Measurements from ENCODE around the gene GCDH. TPM values are rescaled to one million over a fixed set of nuclear protein-coding genes. Genes with fewer than 3 reads are reported as not detected.
"Not testable (repeated sequence)": the region's sequence is repeated elsewhere in the genome, so short reads cannot be mapped to it uniquely, and the experiment has no call there.

GCDH gene
- total RNA-seq, 1 donor from 2014 or later, result 51.6 TPM

- Mint-ChIP-seq H3K4me3 (ENCODE audit: low read depth) (peak overlapping the region; percentile 95), H3K27me3 (ENCODE audit: low read depth) (no peaks in the 10 kb centered on the region), H3K27ac (peak overlapping the region; percentile 81), H3K36me3 (ENCODE audit: low read depth) (peaks cover 23% of the 10 kb centered on the region), H3K9me3 (no peaks in the 10 kb centered on the region), H3K4me1 (ENCODE audit: low read depth) (peaks cover 9% of the 10 kb centered on the region)
- intact Hi-C loops (cut with micrococcal nuclease), result loop anchor here (2.0 kb wide), 2 partner anchors 27 to 47 kb away; partner anchors contain the start of genes CALR and SYCE2
- DNase-seq (ENCODE audit: low spot score), result no peak
Observed at GRCh38 chr19:12891553-12892021, 627 bp downstream of the GCDH start.

- Mint-ChIP-seq H3K36me3 (ENCODE audit: low read depth) (peaks cover 29% of the 10 kb centered on the region), H3K27ac (no peak overlapping the region), H3K4me1 (ENCODE audit: low read depth) (peaks cover 9% of the 10 kb centered on the region), H3K27me3 (ENCODE audit: low read depth) (no peaks in the 10 kb centered on the region), H3K4me3 (ENCODE audit: low read depth) (peak overlapping the region; percentile 54), H3K9me3 (no peaks in the 10 kb centered on the region)
- intact Hi-C loops (cut with micrococcal nuclease), result no loop called here
- DNase-seq (ENCODE audit: low spot score), result no peak
Observed at GRCh38 chr19:12893582-12893981, 2.6 kb downstream of the GCDH start.

- no peak for DNase-seq (ENCODE audit: low spot score)
- peaks cover 43% of the 10 kb centered on the region for H3K36me3 Mint-ChIP-seq (ENCODE audit: low read depth)
- H3K9me3 Mint-ChIP-seq, result no peaks in the 10 kb centered on the region
- peaks cover 6% of the 10 kb centered on the region for H3K4me1 Mint-ChIP-seq (ENCODE audit: low read depth)
- H3K27ac Mint-ChIP-seq, result no peak overlapping the region
- no peaks in the 10 kb centered on the region for H3K27me3 Mint-ChIP-seq (ENCODE audit: low read depth)
- intact Hi-C loops (cut with micrococcal nuclease), result no loop called here
- no peak overlapping the region for H3K4me3 Mint-ChIP-seq (ENCODE audit: low read depth)
Observed at GRCh38 chr19:12896460-12896859, 5.5 kb downstream of the GCDH start.

- intact Hi-C loops (cut with micrococcal nuclease), result no loop called here
- no peak overlapping the region for H3K4me3 Mint-ChIP-seq (ENCODE audit: low read depth)
- H3K36me3 Mint-ChIP-seq (ENCODE audit: low read depth), result peaks cover 25% of the 10 kb centered on the region
- no peaks in the 10 kb centered on the region for H3K27me3 Mint-ChIP-seq (ENCODE audit: low read depth)
- no peaks in the 10 kb centered on the region for H3K4me1 Mint-ChIP-seq (ENCODE audit: low read depth)
- H3K27ac Mint-ChIP-seq, result no peak overlapping the region
- H3K9me3 Mint-ChIP-seq, result no peaks in the 10 kb centered on the region
- DNase-seq (ENCODE audit: low spot score), result no peak
Observed at GRCh38 chr19:12899891-12900518, 9.0 kb downstream of the GCDH start.

GRCh38 chr19:12907166-12907565 lies 16.2 kb downstream of the GCDH start:
- Mint-ChIP-seq H3K9me3 (no peaks in the 10 kb centered on the region), H3K4me1 (ENCODE audit: low read depth) (peaks cover 2% of the 10 kb centered on the region), H3K27me3 (ENCODE audit: low read depth) (no peaks in the 10 kb centered on the region), H3K36me3 (ENCODE audit: low read depth) (no peaks in the 10 kb centered on the region), H3K27ac (no peak overlapping the region), H3K4me3 (ENCODE audit: low read depth) (no peak overlapping the region)
- intact Hi-C loops (cut with micrococcal nuclease), result no loop called here
- no peak for DNase-seq (ENCODE audit: low spot score)

- intact Hi-C loops (cut with micrococcal nuclease), result no loop called here
- Mint-ChIP-seq H3K36me3 (ENCODE audit: low read depth) (no peaks in the 10 kb centered on the region), H3K9me3 (no peaks in the 10 kb centered on the region), H3K27me3 (ENCODE audit: low read depth) (no peaks in the 10 kb centered on the region), H3K27ac (no peak overlapping the region), H3K4me3 (ENCODE audit: low read depth) (no peak overlapping the region), H3K4me1 (ENCODE audit: low read depth) (peaks cover 16% of the 10 kb centered on the region)
- DNase-seq (ENCODE audit: low spot score), result no peak
Observed at GRCh38 chr19:12912571-12912970, 21.6 kb downstream of the GCDH start.

GRCh38 chr19:12913011-12913561 lies 22.1 kb downstream of the GCDH start:
- H3K27me3 Mint-ChIP-seq (ENCODE audit: low read depth), result no peaks in the 10 kb centered on the region
- no peak overlapping the region for H3K4me3 Mint-ChIP-seq (ENCODE audit: low read depth)
- peak overlapping the region; percentile 93 for H3K27ac Mint-ChIP-seq
- no peak for DNase-seq (ENCODE audit: low spot score)
- H3K36me3 Mint-ChIP-seq (ENCODE audit: low read depth), result no peaks in the 10 kb centered on the region
- intact Hi-C loops (cut with micrococcal nuclease), result no loop called here
- H3K9me3 Mint-ChIP-seq, result no peaks in the 10 kb centered on the region
- peaks cover 16% of the 10 kb centered on the region for H3K4me1 Mint-ChIP-seq (ENCODE audit: low read depth)

GRCh38 chr19:12913851-12914690 lies 23.1 kb downstream of the GCDH start:
- peak; percentile 44 for DNase-seq (ENCODE audit: low spot score)
- peaks cover 2% of the 10 kb centered on the region for H3K36me3 Mint-ChIP-seq (ENCODE audit: low read depth)
- intact Hi-C loops (cut with micrococcal nuclease), result no loop called here
- peak overlapping the region; percentile 93 for H3K27ac Mint-ChIP-seq
- H3K27me3 Mint-ChIP-seq (ENCODE audit: low read depth), result no peaks in the 10 kb centered on the region
- H3K4me1 Mint-ChIP-seq (ENCODE audit: low read depth), result peaks cover 17% of the 10 kb centered on the region
- H3K4me3 Mint-ChIP-seq (ENCODE audit: low read depth), result peak overlapping the region; percentile 37
- no peaks in the 10 kb centered on the region for H3K9me3 Mint-ChIP-seq

GRCh38 chr19:12915860-12916259 lies 24.9 kb downstream of the GCDH start:
- H3K27me3 Mint-ChIP-seq (ENCODE audit: low read depth); H3K9me3 Mint-ChIP-seq; intact Hi-C loops (cut with micrococcal nuclease); H3K4me3 Mint-ChIP-seq (ENCODE audit: low read depth); H3K36me3 Mint-ChIP-seq (ENCODE audit: low read depth); DNase-seq (ENCODE audit: low spot score); H3K27ac Mint-ChIP-seq: not testable (repeated sequence)
- peaks cover 21% of the 10 kb centered on the region for H3K4me1 Mint-ChIP-seq (ENCODE audit: low read depth)

GRCh38 chr19:12918253-12918652 lies 27.3 kb downstream of the GCDH start:
- DNase-seq (ENCODE audit: low spot score), result no peak
- intact Hi-C loops (cut with micrococcal nuclease), result loop anchor here (2.0 kb wide), 2 partner anchors 15 to 27 kb away; partner anchors contain the start of genes FARSA and GCDH
- no peaks in the 10 kb centered on the region for H3K27me3 Mint-ChIP-seq (ENCODE audit: low read depth)
- H3K27ac Mint-ChIP-seq, result peak overlapping the region; percentile 67
- peaks cover 20% of the 10 kb centered on the region for H3K4me1 Mint-ChIP-seq (ENCODE audit: low read depth)
- H3K36me3 Mint-ChIP-seq (ENCODE audit: low read depth), result peaks cover 26% of the 10 kb centered on the region
- peak overlapping the region; percentile 47 for H3K4me3 Mint-ChIP-seq (ENCODE audit: low read depth)
- H3K9me3 Mint-ChIP-seq, result no peaks in the 10 kb centered on the region

GRCh38 chr19:12921047-12921446 lies 30.1 kb downstream of the GCDH start:
- Mint-ChIP-seq H3K4me3 (ENCODE audit: low read depth) (no peak overlapping the region), H3K36me3 (ENCODE audit: low read depth) (peaks cover 48% of the 10 kb centered on the region), H3K27ac (no peak overlapping the region), H3K9me3 (no peaks in the 10 kb centered on the region), H3K27me3 (ENCODE audit: low read depth) (no peaks in the 10 kb centered on the region), H3K4me1 (ENCODE audit: low read depth) (peaks cover 7% of the 10 kb centered on the region)
- DNase-seq (ENCODE audit: low spot score), result no peak
- intact Hi-C loops (cut with micrococcal nuclease), result no loop called here

GRCh38 chr19:12922959-12923358 lies 32.0 kb downstream of the GCDH start:
- Mint-ChIP-seq H3K4me3 (ENCODE audit: low read depth) (no peak overlapping the region), H3K36me3 (ENCODE audit: low read depth) (peaks cover 58% of the 10 kb centered on the region), H3K4me1 (ENCODE audit: low read depth) (peaks cover 7% of the 10 kb centered on the region)

More at GRCh38 chr19:12922959-12923358, 32.0 kb downstream of the GCDH start:
- no peak for DNase-seq (ENCODE audit: low spot score)
- Mint-ChIP-seq H3K27me3 (ENCODE audit: low read depth) (no peaks in the 10 kb centered on the region), H3K9me3 (no peaks in the 10 kb centered on the region), H3K27ac (no peak overlapping the region)
- intact Hi-C loops (cut with micrococcal nuclease), result no loop called here
